Measurements from ENCODE around the gene DEPDC1B. TPM values are rescaled to one million over a fixed set of nuclear protein-coding genes. Genes with fewer than 3 reads are reported as not detected.

The DEPDC1B gene
- total and polyA plus RNA-seq, 7 donors, result 0.27 to 9.5 (median 1.2) TPM; not detected in 2

DNA sequence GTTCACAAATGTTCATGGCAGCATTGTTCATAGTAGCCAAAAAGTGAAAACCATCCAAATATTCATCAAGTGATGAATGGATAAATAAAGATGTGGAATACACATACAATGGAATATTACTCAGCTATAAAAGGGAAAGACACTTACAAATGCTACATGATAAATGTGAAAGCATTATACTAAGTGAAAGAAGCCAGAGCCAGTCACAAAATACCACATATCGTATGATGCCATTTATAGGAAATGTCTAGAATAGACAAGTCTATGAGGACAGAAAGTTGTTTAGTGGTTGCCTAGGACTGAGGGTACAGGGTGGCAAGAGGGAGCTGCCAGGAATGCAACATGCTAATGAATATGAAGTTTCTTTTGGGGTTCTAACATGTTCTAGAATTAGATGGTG is 148.7 kb downstream of the DEPDC1B start:
- intact Hi-C loops (cut with DNase I), result loop anchor here (5.0 kb wide), 1 partner anchor 214 kb away; no protein-coding TSS in a partner anchor
- no peak overlapping the region for H3K4me3 ChIP-seq
- peak; percentile 80 to 96 (median 94) for TF ChIP-seq POLR2AphosphoS5 (IDR thresholded peaks at IDR 0.05)
- no peak for TF ChIP-seq POLR2A (IDR thresholded peaks at IDR 0.05)
- TF ChIP-seq EP300 (IDR thresholded peaks at IDR 0.05), result peak; percentile 81 to 95 (median 90)
- TF ChIP-seq CTCF (IDR thresholded peaks at IDR 0.05), result no peak
- WGBS, 2 donors, result 87 to 94% methylated on average over 1 of the region's 1 CpG
- peak overlapping the region; percentile 46 to 81 (median 74) for H3K27ac ChIP-seq
- no peaks in the 10 kb centered on the region for H3K9me3 ChIP-seq
- no peaks in the 10 kb centered on the region for H3K36me3 ChIP-seq
- no peak for DNase-seq
- peaks cover 0 to 25% (median 19%) of the 10 kb centered on the region in 4 donors for H3K4me1 ChIP-seq
- H3K27me3 ChIP-seq, result no peaks in the 10 kb centered on the region

GRCh38 chr5:60550311-60550710 is 149.7 kb downstream of the DEPDC1B start:
- no peaks in the 10 kb centered on the region for H3K36me3 ChIP-seq
- H3K27ac ChIP-seq, result peak overlapping the region; percentile 37 to 81 (median 74)
- no peaks in the 10 kb centered on the region for H3K9me3 ChIP-seq
- TF ChIP-seq POLR2A (IDR thresholded peaks at IDR 0.05) (no peak), POLR2AphosphoS5 (IDR thresholded peaks at IDR 0.05) (peak in 3 of 4 donors; percentile 65 to 80 (median 68))
- no peak overlapping the region for H3K4me3 ChIP-seq
- no peaks in the 10 kb centered on the region for H3K27me3 ChIP-seq
- no peak for DNase-seq
- intact Hi-C loops (cut with DNase I), result loop anchor here (5.0 kb wide), 1 partner anchor 213 kb away; no protein-coding TSS in a partner anchor
- WGBS, 2 donors, result 93 to 97% methylated on average over 1 of the region's 1 CpG
- peaks cover 0 to 34% (median 27%) of the 10 kb centered on the region in 4 donors for H3K4me1 ChIP-seq

DNA sequence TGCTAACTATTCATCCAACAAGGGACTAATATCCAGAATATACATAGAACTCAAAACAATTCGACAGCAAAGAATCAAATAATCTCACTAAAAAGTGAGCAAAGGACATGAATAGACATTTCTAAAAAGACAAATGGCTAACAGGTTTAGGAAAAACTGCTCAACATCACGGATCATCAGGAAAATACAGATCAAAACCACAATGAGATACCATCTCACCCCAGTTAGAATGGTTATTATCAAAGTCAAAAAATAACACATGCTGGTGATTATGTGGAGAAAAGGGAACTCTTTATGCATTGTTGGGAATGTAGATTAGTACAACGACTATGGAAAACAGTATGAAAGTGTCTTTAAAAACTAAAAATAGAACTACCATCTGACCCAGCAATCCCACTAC is 150.1 kb downstream of the DEPDC1B start:
- TF ChIP-seq POLR2A (IDR thresholded peaks at IDR 0.05), result no peak
- WGBS, 2 donors, result 79 to 81% methylated on average over 3 of the region's 3 CpGs
- Histone ChIP-seq H3K27me3 (no peaks in the 10 kb centered on the region), H3K27ac (peak overlapping the region; percentile 37 to 81 (median 74)), H3K4me3 (no peak overlapping the region), H3K9me3 (no peaks in the 10 kb centered on the region), H3K36me3 (no peaks in the 10 kb centered on the region), H3K4me1 (peaks cover 0 to 39% (median 32%) of the 10 kb centered on the region in 4 donors)
- intact Hi-C loops (cut with DNase I), result loop anchor here (5.0 kb wide), 4 partner anchors 43 to 213 kb away; no protein-coding TSS in a partner anchor
- no peak for DNase-seq

Other genes with a start within 250 kb of the DEPDC1B start
- gene ELOVL7, start 144.1 kb upstream of the DEPDC1B start, total RNA-seq, result 1 to 10 TPM; 1.4 to 2.7 (median 2.1) TPM
- gene ELOVL7, start 144.1 kb upstream of the DEPDC1B start, polyA plus RNA-seq, result 1 to 10 TPM; 1.2 to 8.9 (median 5.5) TPM
- gene ERCC8, start 244.9 kb upstream of the DEPDC1B start, total RNA-seq, result 10 to 100 TPM in 3 of 4 donors, 1 to 10 TPM in 1; 8.8 to 16.4 (median 14.2) TPM
- 1 to 10 TPM; 5.8 to 8.4 (median 5.8) TPM for gene ERCC8, start 244.9 kb upstream of the DEPDC1B start, polyA plus RNA-seq
- gene NDUFAF2, start 245.0 kb upstream of the DEPDC1B start, total RNA-seq, result 10 to 100 TPM; 33.5 to 45.1 (median 39.9) TPM
- gene NDUFAF2, start 245.0 kb upstream of the DEPDC1B start, polyA plus RNA-seq, result 10 to 100 TPM; 39.0 to 48.6 (median 43.2) TPM